Measurements from ENCODE around the gene MAML2. TPM values are rescaled to one million over a fixed set of nuclear protein-coding genes. Genes with fewer than 3 reads are reported as not detected.

The MAML2 gene
- total and polyA plus RNA-seq, 9 of the 15 experiments (the other 6 are each of a cell fraction or from before 2014, with no cell fraction given): 0.79 to 6.8 (median 4.8) TPM

GRCh38 chr11:96155627-96156378, 187.2 kb downstream of the MAML2 start (continued):
- TF ChIP-seq, protein P1, sequence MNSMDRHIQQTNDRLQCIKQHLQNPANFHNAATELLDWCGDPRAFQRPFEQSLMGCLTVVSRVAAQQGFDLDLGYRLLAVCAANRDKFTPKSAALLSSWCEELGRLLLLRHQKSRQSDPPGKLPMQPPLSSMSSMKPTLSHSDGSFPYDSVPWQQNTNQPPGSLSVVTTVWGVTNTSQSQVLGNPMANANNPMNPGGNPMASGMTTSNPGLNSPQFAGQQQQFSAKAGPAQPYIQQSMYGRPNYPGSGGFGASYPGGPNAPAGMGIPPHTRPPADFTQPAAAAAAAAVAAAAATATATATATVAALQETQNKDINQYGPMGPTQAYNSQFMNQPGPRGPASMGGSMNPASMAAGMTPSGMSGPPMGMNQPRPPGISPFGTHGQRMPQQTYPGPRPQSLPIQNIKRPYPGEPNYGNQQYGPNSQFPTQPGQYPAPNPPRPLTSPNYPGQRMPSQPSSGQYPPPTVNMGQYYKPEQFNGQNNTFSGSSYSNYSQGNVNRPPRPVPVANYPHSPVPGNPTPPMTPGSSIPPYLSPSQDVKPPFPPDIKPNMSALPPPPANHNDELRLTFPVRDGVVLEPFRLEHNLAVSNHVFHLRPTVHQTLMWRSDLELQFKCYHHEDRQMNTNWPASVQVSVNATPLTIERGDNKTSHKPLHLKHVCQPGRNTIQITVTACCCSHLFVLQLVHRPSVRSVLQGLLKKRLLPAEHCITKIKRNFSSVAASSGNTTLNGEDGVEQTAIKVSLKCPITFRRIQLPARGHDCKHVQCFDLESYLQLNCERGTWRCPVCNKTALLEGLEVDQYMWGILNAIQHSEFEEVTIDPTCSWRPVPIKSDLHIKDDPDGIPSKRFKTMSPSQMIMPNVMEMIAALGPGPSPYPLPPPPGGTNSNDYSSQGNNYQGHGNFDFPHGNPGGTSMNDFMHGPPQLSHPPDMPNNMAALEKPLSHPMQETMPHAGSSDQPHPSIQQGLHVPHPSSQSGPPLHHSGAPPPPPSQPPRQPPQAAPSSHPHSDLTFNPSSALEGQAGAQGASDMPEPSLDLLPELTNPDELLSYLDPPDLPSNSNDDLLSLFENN (IDR thresholded peaks at IDR 0.05; ENCODE audit: low read depth in 2 of 2, low read length in 2 of 2): no peak
- TF ChIP-seq MCM2 (IDR thresholded peaks at IDR 0.05; ENCODE audit: low read depth): no peak
- no peak for TF ChIP-seq ZFP36 (IDR thresholded peaks at IDR 0.05; ENCODE audit: low read depth, low read length, partially characterized antibody)
- no peak for TF ChIP-seq BACH1 (tag; IDR thresholded peaks at IDR 0.05)
- TF ChIP-seq, protein P2, sequence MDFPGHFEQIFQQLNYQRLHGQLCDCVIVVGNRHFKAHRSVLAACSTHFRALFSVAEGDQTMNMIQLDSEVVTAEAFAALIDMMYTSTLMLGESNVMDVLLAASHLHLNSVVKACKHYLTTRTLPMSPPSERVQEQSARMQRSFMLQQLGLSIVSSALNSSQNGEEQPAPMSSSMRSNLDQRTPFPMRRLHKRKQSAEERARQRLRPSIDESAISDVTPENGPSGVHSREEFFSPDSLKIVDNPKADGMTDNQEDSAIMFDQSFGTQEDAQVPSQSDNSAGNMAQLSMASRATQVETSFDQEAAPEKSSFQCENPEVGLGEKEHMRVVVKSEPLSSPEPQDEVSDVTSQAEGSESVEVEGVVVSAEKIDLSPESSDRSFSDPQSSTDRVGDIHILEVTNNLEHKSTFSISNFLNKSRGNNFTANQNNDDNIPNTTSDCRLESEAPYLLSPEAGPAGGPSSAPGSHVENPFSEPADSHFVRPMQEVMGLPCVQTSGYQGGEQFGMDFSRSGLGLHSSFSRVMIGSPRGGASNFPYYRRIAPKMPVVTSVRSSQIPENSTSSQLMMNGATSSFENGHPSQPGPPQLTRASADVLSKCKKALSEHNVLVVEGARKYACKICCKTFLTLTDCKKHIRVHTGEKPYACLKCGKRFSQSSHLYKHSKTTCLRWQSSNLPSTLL (IDR thresholded peaks at IDR 0.05): no peak
- no peak for TF ChIP-seq HMG20B (CRISPR knock-in tag; IDR thresholded peaks at IDR 0.05)
- 0 out of 2 replicates have a peak, but pooled peaks have one; percentile 58 for TF ChIP-seq NFRKB (IDR thresholded peaks at IDR 0.05; ENCODE audit: low read depth)
- TF ChIP-seq SUPT5H (IDR thresholded peaks at IDR 0.05): no peak
- no peak for TF ChIP-seq TCF7 (IDR thresholded peaks at IDR 0.05; ENCODE audit: borderline replicate concordance)
- TF ChIP-seq HNRNPH1 (optimal IDR thresholded peaks at IDR 0.05; ENCODE audit: low read depth, low read length): no peak
- no peak for TF ChIP-seq ZNF212 (CRISPR knock-in tag; IDR thresholded peaks at IDR 0.05)
- TF ChIP-seq ZNF277 (CRISPR knock-in tag; IDR thresholded peaks at IDR 0.05; ENCODE audit: borderline replicate concordance): no peak
- no peak for TF ChIP-seq PCBP1 (IDR thresholded peaks at IDR 0.05; ENCODE audit: low read depth, low read length, poor library complexity, severe bottlenecking)

All from K562 (cell line).